LNCaP clone FGC (cell line): Measurements from ENCODE around the gene ANAPC7.

ENCODE experiments used
- DNase-seq: peaks from one replicate; pipeline ENCODE4 v3.0.0-alpha.2; 2011; ENCODE audit warnings: low read depth
- H3K4me3 ChIP-seq: 2 replicates; pipeline ENCODE4 v1.5.1; 2011; ENCODE audit warnings: mild to moderate bottlenecking, low read depth, low read length, control low read depth
- TF ChIP-seq, protein P1 (sequence below): IDR thresholded peaks from 2 replicates; pipeline ENCODE4 v1.5.1; 2012; ENCODE audit warnings: mild to moderate bottlenecking; ENCODE audit not compliant: control insufficient read depth, insufficient read depth; ENCODE audit errors: extremely low read depth

The ANAPC7 gene

DNA sequence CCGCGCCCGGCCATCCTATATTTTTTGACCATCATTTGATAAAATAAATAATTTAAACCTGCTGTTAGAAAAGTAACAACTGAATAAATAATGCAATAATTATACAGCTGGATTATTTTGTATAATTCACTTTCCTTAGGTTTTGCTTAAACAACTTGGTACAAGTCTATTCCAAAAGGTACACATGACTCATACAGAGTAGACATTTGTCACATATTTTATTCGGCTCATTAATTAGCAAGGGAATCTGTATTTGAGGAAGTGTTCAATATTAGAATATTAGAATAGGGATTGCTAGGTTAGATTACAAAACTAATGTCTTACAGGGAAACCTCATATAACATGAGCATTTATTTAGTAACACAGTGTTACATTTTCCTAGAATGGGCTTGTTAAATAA is 73.8 kb downstream of the ANAPC7 start:
- no peak for DNase-seq
- TF ChIP-seq, protein P1, sequence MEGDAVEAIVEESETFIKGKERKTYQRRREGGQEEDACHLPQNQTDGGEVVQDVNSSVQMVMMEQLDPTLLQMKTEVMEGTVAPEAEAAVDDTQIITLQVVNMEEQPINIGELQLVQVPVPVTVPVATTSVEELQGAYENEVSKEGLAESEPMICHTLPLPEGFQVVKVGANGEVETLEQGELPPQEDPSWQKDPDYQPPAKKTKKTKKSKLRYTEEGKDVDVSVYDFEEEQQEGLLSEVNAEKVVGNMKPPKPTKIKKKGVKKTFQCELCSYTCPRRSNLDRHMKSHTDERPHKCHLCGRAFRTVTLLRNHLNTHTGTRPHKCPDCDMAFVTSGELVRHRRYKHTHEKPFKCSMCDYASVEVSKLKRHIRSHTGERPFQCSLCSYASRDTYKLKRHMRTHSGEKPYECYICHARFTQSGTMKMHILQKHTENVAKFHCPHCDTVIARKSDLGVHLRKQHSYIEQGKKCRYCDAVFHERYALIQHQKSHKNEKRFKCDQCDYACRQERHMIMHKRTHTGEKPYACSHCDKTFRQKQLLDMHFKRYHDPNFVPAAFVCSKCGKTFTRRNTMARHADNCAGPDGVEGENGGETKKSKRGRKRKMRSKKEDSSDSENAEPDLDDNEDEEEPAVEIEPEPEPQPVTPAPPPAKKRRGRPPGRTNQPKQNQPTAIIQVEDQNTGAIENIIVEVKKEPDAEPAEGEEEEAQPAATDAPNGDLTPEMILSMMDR = no peak
- no peak overlapping the region for H3K4me3 ChIP-seq
